ENCODE measurements around the gene CRYZ.

The CRYZ gene

DNA sequence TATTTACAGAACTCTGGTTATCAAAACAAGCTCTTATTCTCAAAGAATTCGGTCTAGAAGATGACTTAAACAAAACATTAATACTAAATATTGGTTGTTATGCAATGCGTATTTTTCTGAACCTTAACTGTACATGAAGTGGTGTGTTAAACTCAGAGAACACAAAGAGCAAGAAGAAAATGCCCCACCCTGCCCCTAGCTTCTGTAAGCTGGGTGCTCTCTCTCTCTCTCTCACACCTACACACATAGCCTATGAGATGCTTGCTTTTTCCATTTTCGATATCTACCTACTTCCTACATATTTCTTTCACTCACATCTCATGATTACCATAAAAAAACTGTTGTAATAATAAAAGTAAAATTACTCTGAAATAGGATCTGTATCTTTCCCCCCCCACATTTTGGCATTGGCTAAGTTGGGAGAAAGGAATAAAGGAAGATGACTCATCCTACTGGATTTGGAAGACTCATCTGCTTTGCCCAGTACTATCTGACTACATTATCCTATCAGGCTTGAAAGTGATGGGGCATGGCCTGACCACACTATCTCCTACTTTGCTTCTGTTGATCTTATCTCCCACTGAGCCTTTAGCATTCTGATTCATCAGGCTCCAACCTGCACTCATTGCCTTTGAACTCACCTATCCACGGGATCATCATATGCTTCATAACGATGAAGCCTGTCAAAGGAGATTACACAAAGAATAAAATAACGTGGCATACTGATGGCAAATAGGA is 2.9 kb downstream of the CRYZ start:
- peak; percentile 30 for DNase-seq (ENCODE audit: low read depth)

DNA sequence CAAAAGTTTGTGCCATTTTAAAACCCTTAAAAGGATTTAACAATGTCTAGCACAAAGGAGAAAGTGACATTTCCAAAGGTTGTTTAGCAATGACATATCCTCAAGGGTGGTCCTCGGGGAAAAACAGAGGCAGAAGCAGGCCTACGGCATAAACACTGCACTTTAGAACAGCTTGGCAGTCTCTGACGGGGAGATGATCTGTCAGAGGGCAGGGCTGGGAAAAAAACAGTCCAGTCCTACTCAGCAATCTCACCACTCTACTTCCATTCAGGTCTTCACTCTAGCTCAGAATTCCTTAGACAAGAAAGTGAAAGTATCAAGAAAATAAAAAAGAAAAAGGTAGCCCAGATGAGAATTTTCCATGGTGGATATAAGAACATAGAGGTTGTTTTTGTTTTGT is 4.1 kb downstream of the CRYZ start:
- DNase-seq (ENCODE audit: low read depth): no peak

DNA sequence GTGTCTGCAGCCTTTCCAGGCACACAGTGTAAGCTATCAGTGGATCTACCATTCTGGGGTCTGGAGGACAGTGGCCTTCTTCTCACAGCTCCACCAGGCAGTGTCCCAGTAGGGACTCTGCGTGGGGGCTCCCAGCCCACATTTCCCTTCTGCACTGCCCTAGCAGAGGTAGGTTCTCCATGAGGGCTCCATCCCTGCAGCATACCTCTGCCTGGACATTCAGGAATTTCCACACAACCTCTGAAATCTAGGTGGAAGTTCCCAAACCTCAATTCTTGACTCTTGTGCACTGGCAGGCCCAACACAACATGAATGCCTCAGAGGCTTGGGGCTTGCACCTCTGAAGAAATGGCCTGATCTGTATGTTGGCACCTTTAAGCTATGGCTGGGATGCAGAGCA is 6.8 kb downstream of the CRYZ start:
- no peak for DNase-seq (ENCODE audit: low read depth)

DNA sequence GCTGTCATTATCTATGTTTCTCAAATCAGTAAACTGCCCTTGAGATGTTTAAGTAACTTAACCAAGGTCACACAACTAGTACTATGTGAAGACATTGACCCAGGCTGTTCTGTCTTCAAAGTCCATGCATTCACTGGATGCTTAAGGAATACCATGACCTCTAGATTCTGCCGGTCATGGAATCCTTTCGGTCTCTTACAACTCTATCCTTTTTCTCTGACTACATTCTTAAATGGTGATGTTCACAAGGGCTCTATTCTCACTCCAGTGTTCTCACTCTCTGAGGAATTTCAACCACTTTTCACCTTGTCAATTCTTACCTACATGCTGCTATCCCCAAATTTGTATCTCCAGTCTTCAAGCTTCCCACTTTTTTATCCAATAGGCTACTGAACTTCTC is 15.2 kb downstream of the CRYZ start:
- no peak for DNase-seq (ENCODE audit: low read depth)

DNA sequence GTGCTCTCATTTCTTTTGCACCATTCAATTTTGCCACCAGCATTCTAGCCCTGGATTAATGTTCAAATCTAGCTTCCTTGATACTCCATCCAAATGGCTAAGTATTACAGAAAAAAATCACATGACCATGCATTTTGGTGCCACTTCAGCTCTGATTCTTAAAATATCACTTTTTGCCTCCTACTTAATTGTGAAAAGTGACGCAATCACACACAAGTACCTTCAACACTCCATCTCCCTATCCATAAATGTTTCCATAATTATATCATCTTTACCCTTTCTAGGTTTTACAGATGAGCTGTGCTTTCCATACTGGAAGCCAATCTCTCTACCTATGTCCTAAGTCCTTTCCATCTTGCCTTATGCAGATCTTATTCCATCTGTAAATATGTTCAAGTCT is 16.0 kb downstream of the CRYZ start:
- DNase-seq (ENCODE audit: low read depth): no peak

DNA sequence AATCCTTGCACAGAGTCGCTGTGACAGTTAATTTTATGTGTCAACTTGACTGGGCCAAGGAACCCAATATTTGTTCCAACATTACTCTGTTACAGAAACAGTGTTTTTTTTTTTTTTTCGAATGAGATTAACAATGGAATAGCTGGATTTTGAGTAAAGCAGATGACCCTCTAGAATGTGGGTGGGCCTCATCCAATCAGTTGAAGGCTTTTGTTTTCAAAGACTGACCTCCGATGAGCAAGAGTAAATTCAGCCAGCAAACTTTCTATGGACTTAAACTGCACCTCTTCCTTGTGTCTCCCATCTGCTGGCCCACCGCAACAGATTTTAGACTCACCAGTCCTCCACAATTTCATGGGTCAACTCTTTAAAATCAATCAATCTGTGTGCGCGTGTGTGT is 17.0 kb downstream of the CRYZ start:
- no peak for DNase-seq (ENCODE audit: low read depth)

DNA sequence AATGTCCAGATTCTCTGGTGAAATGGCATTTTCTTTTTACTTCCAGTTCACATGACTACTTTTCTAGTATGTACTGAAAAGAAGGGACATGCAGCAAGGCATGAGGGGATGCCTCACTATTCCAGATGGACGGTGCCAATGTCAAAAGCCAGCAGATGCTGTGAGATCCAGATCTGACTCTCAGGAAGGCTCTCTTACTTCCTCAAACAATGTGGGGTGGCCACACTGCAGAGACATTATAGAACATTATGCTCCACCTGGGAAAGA is 17.7 kb downstream of the CRYZ start:
- no peak for DNase-seq (ENCODE audit: low read depth)

DNA sequence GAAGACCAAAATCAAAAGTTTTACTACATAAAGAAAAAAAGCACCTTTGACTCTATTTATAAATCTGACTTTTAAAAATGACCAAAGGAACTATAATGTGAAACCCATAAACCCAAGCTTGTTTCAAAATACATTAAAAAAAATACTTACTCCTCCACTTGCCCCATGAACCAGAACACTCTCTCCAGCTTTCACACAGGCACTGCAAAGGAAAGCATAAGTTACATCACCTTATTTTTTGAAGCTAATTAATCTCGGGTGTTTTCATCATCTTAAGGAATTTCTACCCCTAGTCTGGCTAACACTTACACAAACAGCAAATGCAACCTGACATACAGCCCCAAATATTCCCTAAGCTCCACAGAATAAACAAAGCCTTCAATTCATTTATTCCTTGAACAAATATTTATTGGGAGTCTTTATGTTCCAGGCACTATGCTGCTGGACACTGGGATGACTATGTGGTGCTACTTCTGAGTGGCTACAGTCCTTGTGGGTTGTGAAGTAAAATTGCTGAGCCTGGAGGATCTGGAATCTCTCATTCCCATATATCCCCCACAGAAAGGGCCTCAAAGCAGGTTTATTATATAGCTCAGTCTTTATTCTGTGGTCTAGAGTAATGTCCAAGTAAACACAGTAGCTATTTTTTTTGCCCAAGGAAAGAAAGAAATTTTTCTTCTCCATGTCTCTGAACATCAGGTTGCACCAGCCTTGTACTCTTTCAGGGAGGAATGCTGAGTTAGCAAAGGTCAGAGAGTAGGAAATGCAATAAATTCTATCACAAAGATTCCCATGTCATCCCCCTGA is 18.2 kb downstream of the CRYZ start:
- no peak for DNase-seq (ENCODE audit: low read depth)

DNA sequence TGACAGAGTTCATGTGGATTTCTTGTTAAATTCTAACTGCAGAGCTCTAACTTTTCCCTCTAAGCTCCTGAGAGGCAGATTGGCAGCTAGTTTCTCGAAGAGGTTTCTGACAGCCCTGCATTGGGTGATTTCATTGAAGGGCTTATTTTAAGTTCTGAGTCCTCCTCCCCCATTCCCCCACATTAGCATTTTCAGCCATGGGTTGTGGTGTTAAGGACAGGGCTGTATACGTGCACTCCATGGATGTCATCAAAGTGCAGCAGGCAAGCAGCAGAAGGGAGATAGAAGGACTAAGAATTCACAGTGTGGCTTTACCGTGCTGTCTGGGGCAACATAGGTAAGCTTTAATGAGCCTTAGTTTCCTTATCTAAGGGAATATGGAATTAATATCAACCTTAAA is 19.0 kb downstream of the CRYZ start:
- DNase-seq (ENCODE audit: low read depth): no peak

DNA sequence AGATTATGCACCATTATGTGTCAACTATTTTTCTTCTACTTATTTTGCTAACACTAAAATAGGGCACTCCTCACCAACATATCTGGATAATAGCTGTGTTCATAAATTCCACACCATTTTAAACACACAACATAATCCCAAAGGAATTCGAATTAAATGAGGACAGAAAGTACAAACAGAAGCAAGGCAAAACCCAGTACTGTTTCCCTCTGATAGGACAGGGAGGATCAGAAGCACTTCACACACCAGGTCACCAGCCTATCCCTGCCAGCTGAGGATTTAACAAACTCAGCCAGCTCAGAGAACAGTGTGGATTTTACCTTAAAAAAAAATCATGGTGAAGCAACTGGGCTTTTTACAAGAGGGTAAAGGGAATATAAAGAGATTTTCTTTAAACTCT is 20.0 kb downstream of the CRYZ start:
- DNase-seq (ENCODE audit: low read depth): no peak

DNA sequence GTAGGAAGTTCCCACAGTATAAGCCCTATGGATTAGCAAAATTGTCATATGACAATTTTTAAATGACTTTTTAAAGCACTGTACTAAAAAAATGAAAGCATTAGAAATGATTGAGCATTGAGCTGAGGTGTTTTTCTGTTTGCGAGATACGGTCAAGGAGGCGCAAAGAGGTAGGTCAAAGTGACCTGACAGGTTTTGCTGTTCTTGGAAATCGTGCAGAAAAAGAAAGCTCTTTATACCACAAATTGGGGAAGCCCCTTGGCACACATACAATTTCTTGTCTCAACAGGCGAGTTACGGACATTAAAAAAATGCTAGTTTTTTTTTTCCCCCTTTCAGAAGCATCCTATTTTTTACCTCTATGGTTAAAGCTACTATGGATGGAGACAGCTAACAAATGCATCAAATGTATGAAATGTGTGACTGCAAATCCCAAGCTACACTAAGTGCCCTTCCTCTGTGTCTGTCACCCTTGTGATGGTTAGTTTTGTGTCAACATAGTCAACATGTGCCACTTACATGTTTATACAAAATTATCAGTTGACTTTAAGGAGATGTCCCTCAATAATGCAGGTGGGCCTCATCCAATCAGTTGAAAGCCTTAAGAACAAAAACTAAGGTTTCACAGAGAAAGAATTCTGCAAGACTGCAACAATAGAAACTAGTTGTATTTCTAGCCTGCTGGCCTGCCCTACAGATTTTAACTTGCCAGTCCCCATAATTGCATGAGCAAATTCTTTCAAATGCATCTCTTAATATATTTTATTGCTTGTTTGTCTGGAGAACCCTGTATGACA is 29.3 kb downstream of the CRYZ start:
- no peak for DNase-seq (ENCODE audit: low read depth)

DNA sequence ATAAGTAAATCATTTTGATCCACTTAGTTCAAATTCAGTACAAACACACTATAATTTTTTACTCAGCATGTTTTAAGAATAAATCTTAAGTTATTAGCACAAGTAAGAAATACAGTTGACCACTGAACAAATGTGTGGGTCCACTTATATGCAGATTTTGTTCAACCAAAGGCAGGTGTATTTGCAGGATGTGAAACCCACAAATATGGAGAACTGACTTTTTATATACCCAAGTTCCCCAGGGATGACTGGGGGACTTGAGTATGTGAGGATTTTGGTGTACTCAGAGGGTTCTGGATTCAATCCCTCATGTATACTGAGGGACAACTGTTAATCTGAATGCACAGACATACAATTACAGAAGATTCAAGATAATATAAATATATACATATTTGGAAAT is 33.5 kb downstream of the CRYZ start:
- DNase-seq (ENCODE audit: low read depth): no peak

DNA sequence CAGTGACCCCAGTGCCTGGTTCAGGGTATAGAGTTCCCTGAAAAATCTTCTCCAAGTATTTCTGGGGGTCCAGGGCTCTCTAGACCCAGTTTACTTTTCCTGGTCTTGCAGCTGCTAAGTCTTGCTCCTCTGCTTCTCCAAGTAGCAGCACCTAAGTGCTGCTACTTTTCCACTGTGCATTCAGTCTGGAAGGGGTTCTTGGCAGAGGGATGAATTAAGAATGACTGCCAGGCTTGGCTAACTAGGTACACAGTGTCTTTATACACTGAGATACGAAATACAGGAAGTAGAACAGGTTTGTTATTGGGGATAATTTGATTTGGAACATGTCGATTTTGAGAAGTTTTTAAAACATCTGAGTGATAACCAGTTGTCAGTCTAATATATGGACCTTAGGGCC is 35.0 kb downstream of the CRYZ start:
- no peak for DNase-seq (ENCODE audit: low read depth)

DNA sequence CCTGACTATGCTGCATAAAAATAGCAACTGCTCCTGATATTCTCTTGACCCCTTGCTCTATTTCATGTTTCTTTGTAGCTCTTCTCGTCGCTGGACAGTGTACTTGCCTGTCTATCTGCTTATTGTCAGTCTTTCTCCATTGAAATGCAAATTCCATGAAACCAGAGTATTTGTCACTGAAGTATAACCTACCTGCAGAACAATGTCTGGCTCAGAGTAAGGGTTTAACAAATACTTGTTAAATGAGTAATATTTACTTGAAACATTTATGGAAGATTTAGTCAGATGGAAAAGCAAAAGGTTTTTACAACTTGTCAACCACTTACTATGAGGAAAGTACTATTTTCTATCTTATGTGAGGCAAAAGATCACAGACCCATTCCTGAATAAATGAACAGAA is 39.4 kb downstream of the CRYZ start:
- DNase-seq (ENCODE audit: low read depth): peak; percentile 31

DNA sequence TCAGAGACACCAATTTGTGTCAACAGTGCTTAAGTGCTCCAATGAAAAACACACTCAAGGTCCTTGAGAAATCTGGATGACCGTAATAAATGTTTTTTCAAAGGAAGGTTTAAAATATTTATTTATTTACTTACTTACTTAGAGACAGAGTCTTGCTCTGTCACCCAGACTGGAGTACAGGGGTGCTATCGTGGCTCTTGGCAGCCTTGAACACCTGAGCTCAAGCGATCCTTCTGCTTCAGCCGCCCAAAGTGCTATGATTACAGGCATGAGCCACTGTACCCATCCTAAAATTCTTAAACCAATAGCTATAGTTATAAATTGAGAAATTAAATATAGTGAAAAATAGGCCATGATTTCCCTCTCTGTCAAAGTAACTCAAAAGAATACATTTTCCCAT is 41.9 kb downstream of the CRYZ start:
- DNase-seq (ENCODE audit: low read depth): no peak

DNA sequence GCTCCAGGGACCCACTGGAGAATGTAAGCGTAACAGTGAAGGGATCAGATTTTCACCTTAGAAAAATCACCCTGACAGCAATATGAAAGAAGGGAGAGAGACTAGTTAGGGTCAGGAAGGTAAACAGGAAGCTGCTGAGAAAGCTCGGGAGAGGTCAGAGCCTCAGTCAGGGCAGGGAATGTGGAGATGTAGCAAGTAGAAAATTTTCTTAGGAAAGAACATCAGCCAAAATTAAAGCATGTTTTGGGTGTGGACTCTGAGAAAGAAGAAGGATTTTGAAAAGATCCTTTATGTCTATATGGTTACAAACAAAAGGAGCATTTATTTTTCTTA is 42.5 kb downstream of the CRYZ start:
- DNase-seq (ENCODE audit: low read depth): no peak

DNA sequence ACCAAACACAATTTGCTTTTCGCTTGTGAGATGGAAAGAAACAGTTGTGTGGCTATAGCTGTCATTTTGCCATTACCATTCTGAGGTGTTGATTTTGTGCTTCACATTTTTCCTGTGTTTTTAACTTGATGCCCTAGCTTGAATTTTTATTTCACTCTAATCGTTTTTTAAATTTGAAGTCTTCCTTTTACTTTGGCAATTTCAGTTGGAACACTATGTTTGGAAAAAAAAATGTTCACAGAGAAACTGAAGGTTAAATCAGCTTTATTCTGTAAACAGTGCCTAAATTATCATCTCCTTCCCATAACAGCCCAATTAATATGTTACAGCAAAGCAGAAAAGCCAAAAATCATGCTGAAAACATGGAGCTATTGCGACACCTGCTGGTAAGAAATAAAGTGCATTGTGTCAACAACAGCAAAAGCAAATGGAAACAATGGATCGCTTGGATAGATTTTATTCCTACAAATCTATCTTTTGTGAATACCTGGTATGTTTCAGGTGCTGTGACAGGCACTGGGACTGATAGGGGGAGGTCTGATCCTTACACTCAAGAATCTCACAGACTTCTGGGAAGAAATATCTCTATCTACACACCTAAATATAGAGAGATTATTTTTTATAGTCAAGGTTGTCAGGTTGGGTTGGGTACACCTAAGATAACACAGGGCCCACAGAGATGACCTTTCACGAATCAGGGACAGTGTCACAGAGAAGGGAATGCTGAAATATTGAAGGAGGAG is 43.1 kb downstream of the CRYZ start:
- DNase-seq (ENCODE audit: low read depth): peak; percentile 14

DNA sequence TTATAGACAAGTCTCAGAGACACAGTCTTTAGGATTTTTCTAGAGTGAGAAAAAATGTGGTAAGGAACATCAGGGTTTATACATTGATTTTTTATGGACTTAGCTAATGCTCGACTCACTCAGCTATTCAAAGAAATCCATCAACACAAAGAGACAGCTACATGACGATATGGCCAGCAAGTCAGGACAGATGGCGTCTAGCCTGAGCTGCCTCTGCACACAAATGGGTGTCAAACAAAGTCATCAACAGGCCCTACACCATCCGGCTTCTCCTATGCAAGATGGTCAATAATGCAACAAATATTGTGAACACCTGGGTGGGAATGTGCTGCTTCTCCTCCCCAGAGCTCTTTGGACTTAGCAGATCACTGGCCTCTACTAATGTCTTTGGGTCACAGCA is 45.9 kb downstream of the CRYZ start:
- DNase-seq (ENCODE audit: low read depth): no peak

DNA sequence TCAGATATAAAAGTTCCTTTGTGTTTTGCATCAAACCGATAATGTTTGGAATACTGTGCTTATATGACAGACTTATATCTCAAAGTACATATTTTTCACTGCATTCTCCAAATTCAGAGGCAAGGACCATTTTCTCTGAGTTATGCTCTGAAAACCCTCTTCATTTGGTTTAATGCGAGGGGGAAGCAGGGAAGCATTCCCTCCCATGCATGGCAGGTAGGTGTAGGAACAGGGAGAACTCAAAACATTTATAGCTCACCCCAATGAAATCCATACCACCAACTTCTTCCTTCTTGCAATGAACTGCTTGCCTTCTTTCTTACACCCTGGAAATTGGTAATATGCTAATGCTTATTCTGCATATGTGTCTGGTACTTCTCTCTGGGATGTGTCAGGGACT is 48.5 kb downstream of the CRYZ start:
- DNase-seq (ENCODE audit: low read depth): no peak

DNA sequence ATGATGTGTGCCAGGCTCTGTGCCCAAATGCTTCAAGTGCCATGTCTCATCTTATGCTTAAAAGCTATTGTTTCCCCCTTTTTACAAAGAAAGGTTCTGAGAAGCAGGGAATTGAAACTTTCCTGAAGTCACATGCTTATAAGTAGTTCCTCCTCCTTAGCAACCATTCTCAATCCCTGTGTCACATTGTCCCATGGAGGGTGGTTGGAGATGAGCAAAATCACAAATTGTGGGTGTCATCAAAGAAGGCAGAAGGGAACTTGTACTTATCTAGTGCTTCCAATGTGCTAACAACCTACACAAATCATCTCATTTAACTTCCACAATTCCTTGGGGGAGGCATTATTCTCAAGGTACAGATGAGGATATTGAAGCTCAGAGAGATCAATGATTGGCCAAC is 49.2 kb downstream of the CRYZ start:
- DNase-seq (ENCODE audit: low read depth): no peak

DNA sequence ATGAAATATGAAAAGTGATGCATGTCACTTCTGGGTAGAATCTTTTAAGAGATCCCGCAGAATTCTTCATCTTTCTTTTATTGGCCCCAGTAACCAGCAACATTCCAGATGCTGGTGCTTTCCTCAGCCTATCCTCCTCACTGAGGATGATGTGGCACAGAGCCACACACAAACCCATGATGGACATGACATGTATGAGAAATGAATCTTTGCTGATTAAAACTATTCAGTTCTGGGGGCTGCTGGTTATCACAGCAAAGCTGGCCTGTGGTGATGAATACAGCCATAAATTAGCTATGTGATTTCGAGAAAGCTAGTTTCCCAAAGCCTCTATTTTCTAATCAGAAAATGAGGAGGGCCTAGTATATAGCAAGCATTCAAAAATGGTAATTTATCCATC is 51.0 kb downstream of the CRYZ start:
- DNase-seq (ENCODE audit: low read depth): no peak

DNA sequence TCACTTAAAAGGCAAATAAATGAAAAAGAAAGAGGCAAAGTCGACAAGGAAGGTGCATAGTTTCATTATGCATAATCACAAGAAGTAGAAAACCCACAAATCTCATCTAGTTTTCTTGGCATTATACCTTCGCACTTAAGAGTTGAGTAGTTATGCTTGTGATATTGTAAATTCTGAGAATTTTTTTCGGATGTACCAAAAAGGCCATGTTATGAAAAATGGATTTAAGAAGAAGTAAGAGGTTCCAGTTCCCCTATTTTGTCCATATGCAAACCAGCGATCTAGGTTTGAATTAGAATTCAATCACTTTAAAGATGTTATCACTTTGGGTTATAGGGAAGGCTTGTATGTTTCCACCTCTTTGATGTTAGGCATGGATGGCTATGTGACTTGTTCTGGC is 51.4 kb downstream of the CRYZ start:
- DNase-seq (ENCODE audit: low read depth): no peak

DNA sequence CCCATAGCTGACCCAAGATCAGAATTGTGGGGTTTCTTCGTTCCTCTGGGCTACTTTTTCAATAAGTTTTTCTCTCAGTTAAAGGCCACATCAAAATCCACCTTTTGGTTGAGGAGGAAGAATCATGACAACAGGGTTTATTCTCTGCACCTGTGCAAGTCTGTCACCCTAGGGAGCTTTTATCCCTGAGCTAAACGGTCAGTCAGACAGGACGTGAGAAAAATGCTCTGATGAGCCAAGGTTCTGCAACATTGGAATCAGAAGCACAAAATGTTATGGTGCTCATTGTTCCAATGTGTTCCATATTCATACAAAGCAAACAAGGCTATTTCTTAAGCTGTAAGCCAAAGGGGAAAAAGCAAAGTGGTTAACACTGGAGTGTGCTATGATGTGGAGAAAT is 51.8 kb downstream of the CRYZ start:
- no peak for DNase-seq (ENCODE audit: low read depth)

All from GM04503 (cell line).